Spleen (tissue), 11 donors: ENCODE results near the gene ZNF680. TPM values are rescaled to one million over a fixed set of nuclear protein-coding genes. Genes with fewer than 3 reads are reported as not detected.

Source experiments
- DNase-seq: peaks from one replicate; pipeline ENCODE4 v3.0.0-alpha.2; 2020
- H3K27ac ChIP-seq, 8 donors: fragments of 200-600 bp; sonication (generic) in 7 of 8; 1 replicate in 4 of 8; 2 replicates in 4 of 8; pipeline versions ENCODE4 v1.5.0 to v1.8.0; 2016 to 2021; ENCODE audit warnings: inconsistent platforms in 4 of 8, mild to moderate bottlenecking in 4 of 8, moderate library complexity in 1 of 8
- H3K27me3 ChIP-seq, 7 donors: fragments of 200-600 bp; sonication (generic) in 6 of 7; replicated peaks in 1 of 7; 1 replicate in 4 of 7; 2 replicates in 3 of 7; pipeline versions ENCODE4 v1.5.0 to v1.8.0; 2016 to 2021; ENCODE audit warnings: inconsistent platforms in 3 of 7, mild to moderate bottlenecking in 1 of 7
- H3K36me3 ChIP-seq, 6 donors: fragments of 200-600 bp; sonication (generic) in 5 of 6; 1 replicate in 4 of 6; 2 replicates in 2 of 6; pipeline versions ENCODE4 v1.5.0 to v1.8.0; 2016 to 2021; ENCODE audit warnings: inconsistent platforms in 2 of 6
- H3K4me1 ChIP-seq, 6 donors: fragments of 200-600 bp; sonication (generic) in 5 of 6; 1 replicate in 3 of 6; 2 replicates in 3 of 6; pipeline versions ENCODE4 v1.5.0 to v1.8.0; 2016 to 2021; ENCODE audit warnings: inconsistent platforms in 3 of 6
- H3K4me3 ChIP-seq, 8 donors: fragments of 200-600 bp; sonication (generic) in 7 of 8; 1 replicate in 4 of 8; 2 replicates in 4 of 8; pipeline versions ENCODE4 v1.5.0 to v1.8.0; 2016 to 2021; ENCODE audit warnings: inconsistent platforms in 4 of 8, mild to moderate bottlenecking in 4 of 8, moderate library complexity in 2 of 8
- H3K9me3 ChIP-seq, 8 donors: fragments of 200-600 bp; sonication (generic) in 7 of 8; 1 replicate in 4 of 8; 2 replicates in 4 of 8; pipeline versions ENCODE4 v1.5.0 to v1.8.0; 2016 to 2021; ENCODE audit warnings: inconsistent platforms in 4 of 8
- CTCF ChIP-seq, 11 experiments: fragments of 200-600 bp in 7 of 11; fragments of 450-650 bp in 4 of 11; sonication (generic) in 4 of 11; IDR thresholded peaks in 8 of 11; conservative IDR thresholded peaks in 3 of 11; 1 replicate in 7 of 11; 2 replicates in 4 of 11; pipeline versions ENCODE4 v1.4.0 to v1.8.0; 2016 to 2021; ENCODE audit warnings: antibody characterized with exemption in 11 of 11, inconsistent platforms in 4 of 11, mild to moderate bottlenecking in 1 of 11
- POLR2A ChIP-seq, 3 donors: fragments of 450-650 bp; IDR thresholded peaks; one replicate each; pipeline ENCODE4 v1.5.1; 2017; ENCODE audit warnings: antibody characterized with exemption in 3 of 3, mild to moderate bottlenecking in 1 of 3
- POLR2AphosphoS5 ChIP-seq, 3 donors: sonication (generic); formaldehyde crosslinking; IDR thresholded peaks; one replicate each; pipeline ENCODE4 v1.5.1; 2017; ENCODE audit warnings: antibody characterized with exemption in 3 of 3
- WGBS, 5 donors: extraction: QIAGEN DNeasy Blood & Tissue Kit in 3 of 5; methylation state at CpG; one replicate each; pipeline versions ENCODE4 v1.1.5 to v1.1.7; 2013 to 2018; 5-methylcytosine and 5-hydroxymethylcytosine counted together
- intact Hi-C: fragments of 100-400 bp; cut with DNase I; formaldehyde crosslinking; loops from one replicate; pipeline ENCODE4 v1.15.0; 2023; ENCODE audit warnings: low total_unique reads
- polyA plus RNA-seq, 3 donors: library from polyadenylated mRNA; stranded (reverse); fragments of 200-250 nt; gene quantifications; one replicate each; pipeline ENCODE4 v1.2.1, GENCODE V29; 2013
- total RNA-seq, 7 donors: library from RNA; depleted of rRNA in 3 of 7; stranded (reverse); fragments of >200 nt in 3 of 7; fragmentation: NEBNext Ultra II Directional in 4 of 7; extraction: Animal tissue kit (Norgen Biotek cat#: 25700) in 4 of 7; gene quantifications; one replicate each; pipeline versions ENCODE4 v1.1.0 to v1.2.1, GENCODE V29; 2016 to 2021
- donor health status: healthy with polysubstance abuse.
- donor health status: DM: no; HTN: no; CAD: no; lungs with moderate emphysema.
- donor health status: DM: no; HTN: no; CAD: no.
- donor health status: Bipolar disorder and iron deficiency.
- donor health status: healthy.
- donor health status: DM: no; HTN: no; CAD: no.
- donor health status: DM: yes; HTN: yes; CAD: no.

The ZNF680 gene
- total and polyA plus RNA-seq, 10 donors: 5.0 to 47.8 (median 23.5) TPM

GRCh38 chr7:64602086-64602485 is 39.2 kb upstream of the ZNF680 start:
- no peak overlapping the region for H3K4me3 ChIP-seq
- H3K36me3 ChIP-seq: no peaks in the 10 kb centered on the region
- DNase-seq: no peak
- TF ChIP-seq CTCF (IDR thresholded peaks at IDR 0.05 in 8 of 11, conservative IDR thresholded peaks at IDR 0.05 in 3 of 11) (no peak), POLR2AphosphoS5 (IDR thresholded peaks at IDR 0.05) (no peak), POLR2A (IDR thresholded peaks at IDR 0.05) (no peak)
- no peaks in the 10 kb centered on the region for H3K4me1 ChIP-seq
- peaks cover 0 to 5% (median under 1%) of the 10 kb centered on the region in 8 donors for H3K9me3 ChIP-seq
- H3K27ac ChIP-seq: no peak overlapping the region
- H3K27me3 ChIP-seq: no peaks in the 10 kb centered on the region
- 77 to 94% (median 79%) methylated on average over 3 of the region's 3 CpGs for WGBS, 5 donors
- intact Hi-C loops: no loop called here

- intact Hi-C loops: no loop called here
- WGBS, 5 donors: 71 to 91% (median 81%) methylated on average over 2 of the region's 2 CpGs
- Histone ChIP-seq H3K9me3 (peaks cover 0 to 14% (median 5%) of the 10 kb centered on the region in 8 donors), H3K4me1 (no peaks in the 10 kb centered on the region), H3K36me3 (no peaks in the 10 kb centered on the region), H3K27me3 (no peaks in the 10 kb centered on the region), H3K27ac (no peak overlapping the region), H3K4me3 (no peak overlapping the region)
- TF ChIP-seq POLR2AphosphoS5 (IDR thresholded peaks at IDR 0.05) (no peak), POLR2A (IDR thresholded peaks at IDR 0.05) (no peak), CTCF (IDR thresholded peaks at IDR 0.05 in 8 of 11, conservative IDR thresholded peaks at IDR 0.05 in 3 of 11) (no peak)
- DNase-seq: no peak
Observed at GRCh38 chr7:64599359-64599758, 36.5 kb upstream of the ZNF680 start.

GRCh38 chr7:64590971-64591370 is 28.1 kb upstream of the ZNF680 start:
- H3K36me3 ChIP-seq: no peaks in the 10 kb centered on the region
- intact Hi-C loops: no loop called here
- no peak for TF ChIP-seq POLR2AphosphoS5 (IDR thresholded peaks at IDR 0.05)
- TF ChIP-seq POLR2A (IDR thresholded peaks at IDR 0.05): no peak
- TF ChIP-seq CTCF (IDR thresholded peaks at IDR 0.05 in 8 of 11, conservative IDR thresholded peaks at IDR 0.05 in 3 of 11): no peak
- H3K4me3 ChIP-seq: no peak overlapping the region
- no peak overlapping the region for H3K27ac ChIP-seq
- H3K9me3 ChIP-seq: peaks cover 0 to 46% (median 18%) of the 10 kb centered on the region in 8 donors
- DNase-seq: no peak
- WGBS, 5 donors: 91 to 94% (median 93%) methylated on average over 5 of the region's 5 CpGs
- H3K4me1 ChIP-seq: no peaks in the 10 kb centered on the region
- no peaks in the 10 kb centered on the region for H3K27me3 ChIP-seq

- Histone ChIP-seq H3K27ac (no peak overlapping the region), H3K27me3 (no peaks in the 10 kb centered on the region), H3K36me3 (no peaks in the 10 kb centered on the region), H3K4me1 (no peaks in the 10 kb centered on the region), H3K4me3 (no peak overlapping the region), H3K9me3 (peaks cover 0 to 56% (median 8%) of the 10 kb centered on the region in 8 donors)
- TF ChIP-seq POLR2AphosphoS5 (IDR thresholded peaks at IDR 0.05) (no peak), CTCF (IDR thresholded peaks at IDR 0.05 in 8 of 11, conservative IDR thresholded peaks at IDR 0.05 in 3 of 11) (no peak), POLR2A (IDR thresholded peaks at IDR 0.05) (no peak)
- intact Hi-C loops: no loop called here
- WGBS, 5 donors: 93 to 96% (median 94%) methylated on average over 37 to 38 of the region's 38 CpGs
- no peak for DNase-seq
Observed at GRCh38 chr7:64581926-64582894, 19.3 kb upstream of the ZNF680 start.
